IMR-90 (cell line): ENCODE results near the gene WNT10A. TPM values are rescaled to one million over a fixed set of nuclear protein-coding genes. Genes with fewer than 3 reads are reported as not detected.

Experiments used
- polyA plus RNA-seq, 3 experiments: library from polyadenylated mRNA; depleted of rRNA; stranded (reverse); fragments of >200 nt; gene quantifications; 2 replicates each; pipeline ENCODE4 v1.2.3, GENCODE V29; 2012; ENCODE audit warnings: low replicate concordance in 1 of 3
- total RNA-seq: library from RNA; depleted of rRNA; stranded (reverse); fragments of >200 nt; gene quantifications from 2 replicates; pipeline ENCODE4 v1.2.3, GENCODE V29; 2012
- TF ChIP-seq, protein P1 (sequence below): conservative IDR thresholded peaks from 2 replicates; pipeline ENCODE4 v1.5.1; 2012; ENCODE audit warnings: mild to moderate bottlenecking, low read depth, low read length, improper control_type of control experiment

The WNT10A gene
- total and polyA plus RNA-seq, 2 of the 4 experiments (the other 2 are of a cell fraction), result not detected

DNA sequence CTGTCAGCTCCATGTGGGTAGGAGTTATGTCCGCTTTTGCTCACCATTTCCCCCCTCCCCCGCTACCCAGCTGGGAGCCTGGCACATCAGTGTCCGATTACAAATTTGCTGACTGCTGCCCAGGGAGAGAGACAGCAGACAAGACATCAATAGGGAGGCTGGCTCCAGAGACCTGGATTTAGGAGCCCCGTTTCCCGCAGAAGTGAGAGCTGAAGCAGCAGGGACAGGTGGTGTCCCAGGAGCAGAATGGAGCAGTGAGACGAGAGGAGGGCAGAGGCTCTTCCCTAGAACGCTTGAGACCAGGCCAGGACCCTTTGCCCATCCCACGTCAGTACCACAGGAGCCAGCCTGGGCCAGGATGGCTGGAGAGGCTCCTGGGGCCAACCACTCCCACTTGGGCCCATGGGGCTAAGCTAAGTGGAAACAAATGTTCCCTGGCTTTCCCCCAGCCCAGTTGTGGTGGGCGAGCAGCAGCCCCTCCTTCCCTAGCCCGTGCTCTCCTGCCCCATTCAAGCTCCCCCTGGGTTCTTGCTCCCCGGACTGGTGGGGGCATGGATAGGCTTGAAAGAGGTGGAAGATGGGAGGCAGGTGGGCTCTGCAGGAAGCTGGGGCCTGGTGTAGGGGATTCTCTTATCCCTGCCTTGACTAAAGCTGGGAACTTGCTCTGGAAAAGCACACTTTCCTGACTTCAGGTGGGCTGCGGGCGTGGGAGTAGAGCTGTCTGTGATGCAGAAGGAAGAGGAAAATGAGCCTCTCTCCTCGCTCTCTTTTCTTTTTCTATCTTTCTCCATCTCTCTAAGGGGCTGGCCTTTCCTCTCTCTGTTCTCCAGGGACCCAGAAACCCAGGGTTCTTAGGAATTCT, 25.1 kb upstream of the WNT10A start (continued):
- TF ChIP-seq, protein P1, sequence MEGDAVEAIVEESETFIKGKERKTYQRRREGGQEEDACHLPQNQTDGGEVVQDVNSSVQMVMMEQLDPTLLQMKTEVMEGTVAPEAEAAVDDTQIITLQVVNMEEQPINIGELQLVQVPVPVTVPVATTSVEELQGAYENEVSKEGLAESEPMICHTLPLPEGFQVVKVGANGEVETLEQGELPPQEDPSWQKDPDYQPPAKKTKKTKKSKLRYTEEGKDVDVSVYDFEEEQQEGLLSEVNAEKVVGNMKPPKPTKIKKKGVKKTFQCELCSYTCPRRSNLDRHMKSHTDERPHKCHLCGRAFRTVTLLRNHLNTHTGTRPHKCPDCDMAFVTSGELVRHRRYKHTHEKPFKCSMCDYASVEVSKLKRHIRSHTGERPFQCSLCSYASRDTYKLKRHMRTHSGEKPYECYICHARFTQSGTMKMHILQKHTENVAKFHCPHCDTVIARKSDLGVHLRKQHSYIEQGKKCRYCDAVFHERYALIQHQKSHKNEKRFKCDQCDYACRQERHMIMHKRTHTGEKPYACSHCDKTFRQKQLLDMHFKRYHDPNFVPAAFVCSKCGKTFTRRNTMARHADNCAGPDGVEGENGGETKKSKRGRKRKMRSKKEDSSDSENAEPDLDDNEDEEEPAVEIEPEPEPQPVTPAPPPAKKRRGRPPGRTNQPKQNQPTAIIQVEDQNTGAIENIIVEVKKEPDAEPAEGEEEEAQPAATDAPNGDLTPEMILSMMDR, result no peak
